ENCODE measurements around the gene MAN1A1. TPM values are rescaled to one million over a fixed set of nuclear protein-coding genes. Genes with fewer than 3 reads are reported as not detected.
"Not testable (repeated sequence)": the region's sequence is repeated elsewhere in the genome, so short reads cannot be mapped to it uniquely, and the experiment has no call there.

MAN1A1 gene
- total RNA-seq, 1 donor from 2014 or later: 3.0 TPM

- Mint-ChIP-seq H3K27ac (ENCODE audit: unreplicated experiment) (no peak overlapping the region), H3K4me1 (no peaks in the 10 kb centered on the region), H3K4me3 (no peak overlapping the region), H3K36me3 (ENCODE audit: low read depth) (no peaks in the 10 kb centered on the region), H3K9me3 (peaks cover 3% of the 10 kb centered on the region), H3K27me3 (ENCODE audit: low read depth) (peaks cover 7% of the 10 kb centered on the region)
- no peak for TF ChIP-seq CTCF (conservative IDR thresholded peaks at IDR 0.05)
- DNase-seq (ENCODE audit: low read depth, low spot score): no peak
Measured at GRCh38 chr6:119379809-119380208, 30.2 kb upstream of the MAN1A1 start.

- H3K36me3 Mint-ChIP-seq (ENCODE audit: low read depth); H3K27ac Mint-ChIP-seq (ENCODE audit: unreplicated experiment); H3K27me3 Mint-ChIP-seq (ENCODE audit: low read depth); H3K4me1 Mint-ChIP-seq; DNase-seq (ENCODE audit: low read depth, low spot score); H3K4me3 Mint-ChIP-seq; H3K9me3 Mint-ChIP-seq: not testable (repeated sequence)
Measured at GRCh38 chr6:119377043-119377442, 27.5 kb upstream of the MAN1A1 start.

GRCh38 chr6:119370080-119370479, 20.5 kb upstream of the MAN1A1 start:
- DNase-seq (ENCODE audit: low read depth, low spot score): no peak
- Mint-ChIP-seq H3K27ac (ENCODE audit: unreplicated experiment) (no peak overlapping the region), H3K4me1 (no peaks in the 10 kb centered on the region), H3K27me3 (ENCODE audit: low read depth) (peaks cover 15% of the 10 kb centered on the region), H3K9me3 (no peaks in the 10 kb centered on the region), H3K36me3 (ENCODE audit: low read depth) (no peaks in the 10 kb centered on the region), H3K4me3 (no peak overlapping the region)
- no peak for TF ChIP-seq CTCF (conservative IDR thresholded peaks at IDR 0.05)

- H3K4me3 Mint-ChIP-seq: no peak overlapping the region
- H3K9me3 Mint-ChIP-seq: no peaks in the 10 kb centered on the region
- DNase-seq (ENCODE audit: low read depth, low spot score): no peak
- TF ChIP-seq CTCF (conservative IDR thresholded peaks at IDR 0.05): no peak
- no peaks in the 10 kb centered on the region for H3K36me3 Mint-ChIP-seq (ENCODE audit: low read depth)
- H3K4me1 Mint-ChIP-seq: no peaks in the 10 kb centered on the region
- H3K27ac Mint-ChIP-seq (ENCODE audit: unreplicated experiment): no peak overlapping the region
- peaks cover 14% of the 10 kb centered on the region for H3K27me3 Mint-ChIP-seq (ENCODE audit: low read depth)
Measured at GRCh38 chr6:119368921-119369320, 19.4 kb upstream of the MAN1A1 start.

- H3K36me3 Mint-ChIP-seq (ENCODE audit: low read depth): no peaks in the 10 kb centered on the region
- DNase-seq (ENCODE audit: low read depth, low spot score): no peak
Measured at GRCh38 chr6:119361209-119361608, 11.6 kb upstream of the MAN1A1 start.

More at GRCh38 chr6:119361209-119361608, 11.6 kb upstream of the MAN1A1 start:
- Mint-ChIP-seq H3K27me3 (ENCODE audit: low read depth) (peaks cover 5% of the 10 kb centered on the region), H3K4me3 (no peak overlapping the region), H3K4me1 (no peaks in the 10 kb centered on the region), H3K9me3 (no peaks in the 10 kb centered on the region), H3K27ac (ENCODE audit: unreplicated experiment) (no peak overlapping the region)
- TF ChIP-seq CTCF (conservative IDR thresholded peaks at IDR 0.05): no peak

Measured in neural crest cell (in vitro differentiated cells).